H1 (cell line): ENCODE data around the gene RTL5. TPM values are rescaled to one million over a fixed set of nuclear protein-coding genes. Genes with fewer than 3 reads are reported as not detected.

Source experiments
- BCL11A ChIP-seq, 2 experiments: IDR thresholded peaks; one replicate each; pipeline ENCODE4 v1.6.1; 2011; ENCODE audit warnings: low read depth in 2 of 2, low read length in 2 of 2, mild to moderate bottlenecking in 2 of 2
- CTCF ChIP-seq, 3 experiments: IDR thresholded peaks; 1 replicate in 2 of 3; 2 replicates in 1 of 3; pipeline versions ENCODE4 v1.5.1 to v1.6.1; 2011; ENCODE audit warnings: low read length in 3 of 3, mild to moderate bottlenecking in 3 of 3, inconsistent platforms in 2 of 3, low read depth in 1 of 3, moderate library complexity in 1 of 3; ENCODE audit not compliant: insufficient read depth in 1 of 3; ENCODE audit errors: control extremely low read depth in 1 of 3
- polyA plus RNA-seq, 7 experiments: library from polyadenylated mRNA; depleted of rRNA in 3 of 7; stranded (reverse) in 5 of 7; unstranded in 2 of 7; fragments of >200 nt in 5 of 7; fragments of 200-250 nt in 2 of 7; gene quantifications; 1 replicate in 5 of 7; 2 replicates in 1 of 7; 4 replicates in 1 of 7; pipeline versions ENCODE4 v1.2.1 to v1.2.3, GENCODE V29; 2011 to 2013; ENCODE audit warnings: missing spikeins in 2 of 7, mixed read lengths in 2 of 7
- total RNA-seq: library from RNA; stranded (reverse); fragmentation: NEBNext Ultra II Directional; extraction: Animal tissue kit (Norgen Biotek cat#: 25700); gene quantifications from 2 replicates; pipeline ENCODE4 v1.2.1, GENCODE V29; 2021

Gene RTL5
- total and polyA plus RNA-seq, 2 of the 8 experiments (the other 6 are each of a cell fraction or from before 2014, with no cell fraction given) = 0.57 to 1.9 TPM

- TF ChIP-seq CTCF (IDR thresholded peaks at IDR 0.05; ENCODE audit: control extremely low read depth in 1 of 3, insufficient read depth in 1 of 3, low read depth in 1 of 3, low read length in 3 of 3) (no peak), BCL11A (IDR thresholded peaks at IDR 0.05; ENCODE audit: low read depth in 2 of 2, low read length in 2 of 2) (no peak)
These were observed 52.1 kb downstream of the RTL5 start (continued) for GRCh38 chrX:72079607-72080006.
